ENCODE measurements around the gene THBS3.
A peak's percentile ranks its signal among the peaks of the same experiment; 100 is the strongest.

DNA sequence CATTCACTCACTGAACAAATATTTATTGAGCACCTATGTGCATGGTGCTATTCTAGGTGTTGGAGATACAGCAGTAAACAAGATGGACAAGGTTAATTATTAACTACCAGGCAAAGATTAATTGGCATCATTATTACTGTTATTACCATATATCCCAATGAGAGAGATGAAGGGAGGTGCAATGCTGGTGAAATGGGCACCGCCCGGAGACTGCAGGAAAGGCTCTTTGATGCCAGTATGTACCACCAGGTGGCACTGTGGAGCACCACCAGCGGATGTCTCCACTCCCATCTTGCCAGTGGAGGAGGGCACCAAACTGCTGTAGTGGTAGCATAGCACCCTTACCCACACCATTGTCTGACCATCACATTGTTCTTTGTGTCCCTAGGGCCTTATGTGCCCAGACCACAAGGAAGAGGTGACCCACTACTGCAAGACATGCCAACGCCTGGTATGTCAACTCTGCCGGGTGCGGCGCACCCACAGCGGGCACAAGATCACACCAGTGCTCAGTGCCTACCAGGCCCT lies 31.1 kb downstream of the THBS3 start:
- TF ChIP-seq PCBP2 (IDR thresholded peaks at IDR 0.05; ENCODE audit: low read depth, low read length, poor library complexity, severe bottlenecking) (no peak), TBP (optimal IDR thresholded peaks at IDR 0.05; ENCODE audit: low read depth, low read length) (no peak), SP1 (CRISPR knock-in tag; IDR thresholded peaks at IDR 0.05) (no peak), ZNF609 (CRISPR knock-in tag; IDR thresholded peaks at IDR 0.05; ENCODE audit: borderline replicate concordance) (no peak), GTF2E2 (tag; IDR thresholded peaks at IDR 0.05) (no peak)
- TF ChIP-seq, protein P1, sequence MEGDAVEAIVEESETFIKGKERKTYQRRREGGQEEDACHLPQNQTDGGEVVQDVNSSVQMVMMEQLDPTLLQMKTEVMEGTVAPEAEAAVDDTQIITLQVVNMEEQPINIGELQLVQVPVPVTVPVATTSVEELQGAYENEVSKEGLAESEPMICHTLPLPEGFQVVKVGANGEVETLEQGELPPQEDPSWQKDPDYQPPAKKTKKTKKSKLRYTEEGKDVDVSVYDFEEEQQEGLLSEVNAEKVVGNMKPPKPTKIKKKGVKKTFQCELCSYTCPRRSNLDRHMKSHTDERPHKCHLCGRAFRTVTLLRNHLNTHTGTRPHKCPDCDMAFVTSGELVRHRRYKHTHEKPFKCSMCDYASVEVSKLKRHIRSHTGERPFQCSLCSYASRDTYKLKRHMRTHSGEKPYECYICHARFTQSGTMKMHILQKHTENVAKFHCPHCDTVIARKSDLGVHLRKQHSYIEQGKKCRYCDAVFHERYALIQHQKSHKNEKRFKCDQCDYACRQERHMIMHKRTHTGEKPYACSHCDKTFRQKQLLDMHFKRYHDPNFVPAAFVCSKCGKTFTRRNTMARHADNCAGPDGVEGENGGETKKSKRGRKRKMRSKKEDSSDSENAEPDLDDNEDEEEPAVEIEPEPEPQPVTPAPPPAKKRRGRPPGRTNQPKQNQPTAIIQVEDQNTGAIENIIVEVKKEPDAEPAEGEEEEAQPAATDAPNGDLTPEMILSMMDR (IDR thresholded peaks at IDR 0.05 in 2 of 3, conservative IDR thresholded peaks at IDR 0.05 in 1 of 3; ENCODE audit: insufficient read depth in 2 of 3, low read depth in 1 of 3, low read length in 3 of 3), result peak; percentile 82 to 93 (median 88)
- TF ChIP-seq, protein P2, sequence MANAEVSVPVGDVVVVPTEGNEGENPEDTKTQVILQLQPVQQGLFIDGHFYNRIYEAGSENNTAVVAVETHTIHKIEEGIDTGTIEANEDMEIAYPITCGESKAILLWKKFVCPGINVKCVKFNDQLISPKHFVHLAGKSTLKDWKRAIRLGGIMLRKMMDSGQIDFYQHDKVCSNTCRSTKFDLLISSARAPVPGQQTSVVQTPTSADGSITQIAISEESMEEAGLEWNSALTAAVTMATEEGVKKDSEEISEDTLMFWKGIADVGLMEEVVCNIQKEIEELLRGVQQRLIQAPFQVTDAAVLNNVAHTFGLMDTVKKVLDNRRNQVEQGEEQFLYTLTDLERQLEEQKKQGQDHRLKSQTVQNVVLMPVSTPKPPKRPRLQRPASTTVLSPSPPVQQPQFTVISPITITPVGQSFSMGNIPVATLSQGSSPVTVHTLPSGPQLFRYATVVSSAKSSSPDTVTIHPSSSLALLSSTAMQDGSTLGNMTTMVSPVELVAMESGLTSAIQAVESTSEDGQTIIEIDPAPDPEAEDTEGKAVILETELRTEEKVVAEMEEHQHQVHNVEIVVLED (CRISPR knock-in tag; IDR thresholded peaks at IDR 0.05), result no peak
- TF ChIP-seq, protein P3, sequence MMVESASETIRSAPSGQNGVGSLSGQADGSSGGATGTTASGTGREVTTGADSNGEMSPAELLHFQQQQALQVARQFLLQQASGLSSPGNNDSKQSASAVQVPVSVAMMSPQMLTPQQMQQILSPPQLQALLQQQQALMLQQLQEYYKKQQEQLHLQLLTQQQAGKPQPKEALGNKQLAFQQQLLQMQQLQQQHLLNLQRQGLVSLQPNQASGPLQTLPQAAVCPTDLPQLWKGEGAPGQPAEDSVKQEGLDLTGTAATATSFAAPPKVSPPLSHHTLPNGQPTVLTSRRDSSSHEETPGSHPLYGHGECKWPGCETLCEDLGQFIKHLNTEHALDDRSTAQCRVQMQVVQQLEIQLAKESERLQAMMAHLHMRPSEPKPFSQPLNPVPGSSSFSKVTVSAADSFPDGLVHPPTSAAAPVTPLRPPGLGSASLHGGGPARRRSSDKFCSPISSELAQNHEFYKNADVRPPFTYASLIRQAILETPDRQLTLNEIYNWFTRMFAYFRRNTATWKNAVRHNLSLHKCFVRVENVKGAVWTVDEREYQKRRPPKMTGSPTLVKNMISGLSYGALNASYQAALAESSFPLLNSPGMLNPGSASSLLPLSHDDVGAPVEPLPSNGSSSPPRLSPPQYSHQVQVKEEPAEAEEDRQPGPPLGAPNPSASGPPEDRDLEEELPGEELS (CRISPR knock-in tag; IDR thresholded peaks at IDR 0.05; ENCODE audit: borderline replicate concordance), result no peak
